BJ (cell line): ENCODE results near the gene POLR1G. TPM values are rescaled to one million over a fixed set of nuclear protein-coding genes. Genes with fewer than 3 reads are reported as not detected.

Experiments used
- CTCF ChIA-PET: fragments of 350-600 bp; formaldehyde crosslinking; extraction: SDS; loops from one replicate; lab custom pipeline; 2021; ENCODE audit warnings: antibody characterized with exemption, inconsistent platforms; lab: Yijun Ruan, JAX
- POLR2A ChIA-PET: fragments of 300-600 bp; sonication (Branson Sonifier 250); formaldehyde crosslinking; extraction: SDS; loops from one replicate; lab custom pipeline; 2021; ENCODE audit warnings: antibody characterized with exemption; lab: Charles Lee
- DNase-seq: peaks from one replicate; pipeline ENCODE4 v3.0.0-alpha.2; 2011; ENCODE audit warnings: low read depth
- H3K27me3 ChIP-seq: 2 replicates; pipeline ENCODE4 v1.6.0; 2011; ENCODE audit warnings: low read length; ENCODE audit not compliant: control insufficient read depth, insufficient read depth
- H3K36me3 ChIP-seq: 2 replicates; pipeline ENCODE4 v1.5.1; 2011; ENCODE audit warnings: low read length; ENCODE audit not compliant: control insufficient read depth, insufficient read depth
- H3K4me3 ChIP-seq: 2 replicates; pipeline ENCODE4 v1.5.1; 2011; ENCODE audit warnings: low read depth, mild to moderate bottlenecking, control low read depth, low read length
- polyA plus RNA-seq: library from polyadenylated mRNA; depleted of rRNA; stranded (reverse); fragments of >200 nt; gene quantifications from 2 replicates; pipeline ENCODE4 v1.2.3, GENCODE V29; 2011
- TF ChIP-seq, protein P1 (sequence below): IDR thresholded peaks from 2 replicates; pipeline ENCODE4 v1.5.1; 2011; ENCODE audit warnings: low read depth, mild to moderate bottlenecking, control low read depth, inconsistent platforms, low read length, moderate library complexity; ENCODE audit not compliant: insufficient read depth

The POLR1G gene
- polyA plus RNA-seq, 1 experiment: 3.0 TPM

DNA sequence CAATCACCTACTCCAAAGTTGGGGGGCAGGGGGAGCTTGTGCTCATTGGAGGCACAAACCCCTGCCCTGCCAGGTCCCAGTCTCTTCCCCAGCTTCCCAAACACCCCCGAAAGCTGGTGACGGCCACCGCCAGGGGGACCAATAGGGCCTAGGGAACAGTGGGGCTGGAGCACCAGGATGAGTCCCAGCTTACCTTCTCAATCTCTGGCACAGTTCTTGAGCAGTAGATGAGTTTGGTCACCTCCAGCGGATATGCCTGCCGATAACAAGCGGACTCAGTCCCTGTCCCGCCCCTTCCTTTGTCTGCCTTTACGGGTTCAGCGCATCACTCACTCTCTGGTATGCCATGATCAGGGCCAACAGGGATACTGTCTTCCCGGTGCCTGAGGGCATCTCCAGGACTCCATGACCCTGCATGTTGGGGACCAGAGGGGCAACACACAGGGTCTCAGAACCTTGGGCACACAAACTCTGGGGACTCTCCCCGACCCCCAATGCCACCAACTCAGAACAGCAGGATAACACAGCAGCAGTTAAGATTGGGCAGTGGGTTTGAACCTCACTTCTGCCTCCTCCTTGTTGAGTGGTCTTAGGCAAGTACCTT is 37.6 kb upstream of the POLR1G start:
- Histone ChIP-seq H3K4me3 (no peak overlapping the region), H3K36me3 (peaks cover 4% of the 10 kb centered on the region), H3K27me3 (no peaks in the 10 kb centered on the region)
- ChIA-PET POLR2A (no interaction called here), CTCF (interaction anchor here (1.1 to 1.3 kb wide), 2 partner anchors 10 to 110 kb away, joined by 3 to 4 read pairs; no protein-coding TSS in a partner anchor)
- TF ChIP-seq, protein P1, sequence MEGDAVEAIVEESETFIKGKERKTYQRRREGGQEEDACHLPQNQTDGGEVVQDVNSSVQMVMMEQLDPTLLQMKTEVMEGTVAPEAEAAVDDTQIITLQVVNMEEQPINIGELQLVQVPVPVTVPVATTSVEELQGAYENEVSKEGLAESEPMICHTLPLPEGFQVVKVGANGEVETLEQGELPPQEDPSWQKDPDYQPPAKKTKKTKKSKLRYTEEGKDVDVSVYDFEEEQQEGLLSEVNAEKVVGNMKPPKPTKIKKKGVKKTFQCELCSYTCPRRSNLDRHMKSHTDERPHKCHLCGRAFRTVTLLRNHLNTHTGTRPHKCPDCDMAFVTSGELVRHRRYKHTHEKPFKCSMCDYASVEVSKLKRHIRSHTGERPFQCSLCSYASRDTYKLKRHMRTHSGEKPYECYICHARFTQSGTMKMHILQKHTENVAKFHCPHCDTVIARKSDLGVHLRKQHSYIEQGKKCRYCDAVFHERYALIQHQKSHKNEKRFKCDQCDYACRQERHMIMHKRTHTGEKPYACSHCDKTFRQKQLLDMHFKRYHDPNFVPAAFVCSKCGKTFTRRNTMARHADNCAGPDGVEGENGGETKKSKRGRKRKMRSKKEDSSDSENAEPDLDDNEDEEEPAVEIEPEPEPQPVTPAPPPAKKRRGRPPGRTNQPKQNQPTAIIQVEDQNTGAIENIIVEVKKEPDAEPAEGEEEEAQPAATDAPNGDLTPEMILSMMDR: no peak
- DNase-seq: no peak

- CTCF ChIA-PET: no interaction called here
- TF ChIP-seq, protein P1: no peak
- no peaks in the 10 kb centered on the region for H3K27me3 ChIP-seq
- DNase-seq: peak; percentile 81
- POLR2A ChIA-PET: no interaction called here
- peak within 1 kb of the TSS; percentile 85 for H3K4me3 ChIP-seq
- H3K36me3 ChIP-seq: peaks cover 3% of the 10 kb centered on the region
Observed at GRCh38 chr19:45370410-45371204, 35.8 kb upstream of the POLR1G start, which contains the start of gene ERCC2. ERCC2 (minus strand) TSS chr19:45370573; CDS start chr19:45370540, 33 bp downstream.

DNA sequence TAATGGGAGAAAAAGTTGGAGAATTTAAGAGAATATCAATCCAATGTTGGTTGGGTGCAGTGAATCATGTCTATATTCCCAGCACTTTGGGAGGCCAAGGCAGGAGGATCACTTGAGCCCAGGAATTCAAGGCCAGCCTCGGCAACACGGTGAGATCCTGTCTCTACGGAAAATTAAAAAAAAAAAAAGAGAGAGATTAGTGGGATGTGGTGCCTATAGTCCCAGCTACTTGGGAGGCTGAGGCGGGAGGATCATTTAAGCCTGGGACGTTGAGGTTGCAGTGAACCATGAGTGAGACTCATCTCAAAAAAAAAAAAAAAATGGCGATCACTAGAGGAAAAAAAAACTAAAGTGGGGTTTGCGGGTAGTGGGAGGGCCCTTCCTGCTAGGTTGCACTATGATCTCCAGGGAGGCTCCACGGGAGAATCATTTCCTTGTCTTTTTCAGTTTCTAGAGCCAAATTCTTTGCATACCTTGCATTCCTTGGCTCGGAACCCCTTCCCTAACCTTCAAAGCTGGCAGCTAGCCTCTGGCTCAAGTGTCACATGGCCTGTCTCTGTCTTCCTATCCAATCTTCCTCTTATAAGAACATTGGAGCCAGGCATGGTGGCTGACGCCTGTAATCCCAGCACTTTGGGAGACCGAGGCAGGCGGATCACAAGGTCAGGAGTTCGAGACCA is 30.3 kb upstream of the POLR1G start:
- POLR2A ChIA-PET: no interaction called here
- Histone ChIP-seq H3K4me3 (no peak overlapping the region), H3K27me3 (no peaks in the 10 kb centered on the region), H3K36me3 (no peaks in the 10 kb centered on the region)
- DNase-seq: peak; percentile 89
- CTCF ChIA-PET: no interaction called here
- TF ChIP-seq, protein P1: no peak

DNA sequence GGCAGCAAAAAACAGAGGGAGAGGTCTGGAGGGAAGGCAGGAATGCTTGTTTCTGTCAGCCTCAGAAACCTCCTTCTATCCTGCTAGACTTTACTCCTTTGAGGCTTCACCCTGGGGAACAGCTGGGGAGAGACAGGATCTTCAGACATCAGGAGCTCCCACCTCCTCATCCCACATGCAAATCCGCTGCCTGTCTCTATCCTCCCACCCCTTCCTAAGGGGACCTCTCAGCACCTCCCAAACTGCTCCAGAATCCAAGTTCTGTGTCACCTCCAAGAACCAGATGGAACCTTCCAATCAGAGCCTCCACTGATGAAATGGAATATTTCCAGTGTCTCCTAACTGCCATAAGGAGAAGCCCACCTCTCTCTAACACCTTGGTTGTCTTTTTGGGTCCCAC is 26.3 kb upstream of the POLR1G start:
- ChIA-PET POLR2A (no interaction called here), CTCF (no interaction called here)
- H3K27me3 ChIP-seq: no peaks in the 10 kb centered on the region
- no peak for DNase-seq
- H3K36me3 ChIP-seq: no peaks in the 10 kb centered on the region; the same call in 1 of the 2 replicates
- TF ChIP-seq, protein P1: no peak
- H3K4me3 ChIP-seq: no peak overlapping the region

GRCh38 chr19:45382426-45382825 is 24.0 kb upstream of the POLR1G start:
- Histone ChIP-seq H3K4me3 (no peak overlapping the region), H3K36me3 (no peaks in the 10 kb centered on the region; the same call in 1 of the 2 replicates), H3K27me3 (no peaks in the 10 kb centered on the region)
- ChIA-PET CTCF (no interaction called here), POLR2A (no interaction called here)
- TF ChIP-seq, protein P1: no peak
- no peak for DNase-seq
